ENCODE results near the gene NELFB. TPM values are rescaled to one million over a fixed set of nuclear protein-coding genes. Genes with fewer than 3 reads are reported as not detected.

NELFB gene
- total and polyA plus RNA-seq, 4 donors: 30.4 to 56.2 (median 44.2) TPM

GRCh38 chr9:137293094-137293481 lies 38.0 kb downstream of the NELFB start:
- H3K27me3 ChIP-seq (ENCODE audit: control insufficient read depth in 3 of 3, insufficient read depth in 3 of 3, low read length in 2 of 3): peaks cover 0 to 18% (median 0%) of the 10 kb centered on the region in 3 donors
- peaks cover 0 to 21% (median 12%) of the 10 kb centered on the region in 5 donors for H3K4me1 ChIP-seq (ENCODE audit: control insufficient read depth in 5 of 5, insufficient read depth in 5 of 5, low read length in 5 of 5)
- H3K9ac ChIP-seq (ENCODE audit: insufficient read depth in 1 of 2, low read length in 2 of 2): no peak overlapping the region
- H3K36me3 ChIP-seq (ENCODE audit: control insufficient read depth in 4 of 4, insufficient read depth in 4 of 4, low read length in 4 of 4): no peaks in the 10 kb centered on the region
- H3K27ac ChIP-seq (ENCODE audit: low read depth in 1 of 2, low read length in 1 of 2): peak overlapping the region in 1 of 2 donors; percentile 60
- DNase-seq (no peak), ATAC-seq (ENCODE audit: insufficient read depth, low FRiP score) (no peak)
- H3K4me3 ChIP-seq: no peak overlapping the region
- 79 to 82% methylated on average over 15 of the region's 15 CpGs for WGBS, 2 donors
- peaks cover 0 to 6% (median 0%) of the 10 kb centered on the region in 4 donors for H3K9me3 ChIP-seq (ENCODE audit: control insufficient read depth in 4 of 4, insufficient read depth in 3 of 4, low read length in 3 of 4)
- no peak for TF ChIP-seq CTCF (IDR thresholded peaks at IDR 0.05; ENCODE audit: control extremely low read depth, extremely low read depth)

GRCh38 chr9:137293482-137294090 lies 38.5 kb downstream of the NELFB start:
- DNase-seq (peak; percentile 57 to 73 (median 64)), ATAC-seq (ENCODE audit: insufficient read depth, low FRiP score) (no peak)
- peaks cover 0 to 6% (median 0%) of the 10 kb centered on the region in 4 donors for H3K9me3 ChIP-seq (ENCODE audit: control insufficient read depth in 4 of 4, insufficient read depth in 3 of 4, low read length in 3 of 4)
- no peak for TF ChIP-seq CTCF (IDR thresholded peaks at IDR 0.05; ENCODE audit: control extremely low read depth, extremely low read depth)
- H3K4me3 ChIP-seq: no peak overlapping the region
- peak overlapping the region in 1 of 2 donors; percentile 88 for H3K27ac ChIP-seq (ENCODE audit: low read depth in 1 of 2, low read length in 1 of 2)
- WGBS, 2 donors: 45 to 71% methylated on average over 29 of the region's 29 CpGs
- peaks cover 0 to 18% (median 0%) of the 10 kb centered on the region in 3 donors for H3K27me3 ChIP-seq (ENCODE audit: control insufficient read depth in 3 of 3, insufficient read depth in 3 of 3, low read length in 2 of 3)
- no peak overlapping the region for H3K9ac ChIP-seq (ENCODE audit: insufficient read depth in 1 of 2, low read length in 2 of 2)
- peaks cover 0 to 21% (median 14%) of the 10 kb centered on the region in 5 donors for H3K4me1 ChIP-seq (ENCODE audit: control insufficient read depth in 5 of 5, insufficient read depth in 5 of 5, low read length in 5 of 5)
- no peaks in the 10 kb centered on the region for H3K36me3 ChIP-seq (ENCODE audit: control insufficient read depth in 4 of 4, insufficient read depth in 4 of 4, low read length in 4 of 4)

GRCh38 chr9:137294091-137294680 lies 39.1 kb downstream of the NELFB start:
- ATAC-seq (ENCODE audit: insufficient read depth, low FRiP score) (peak; percentile 56), DNase-seq (peak; percentile 71 to 83 (median 76))
- no peaks in the 10 kb centered on the region for H3K36me3 ChIP-seq (ENCODE audit: control insufficient read depth in 4 of 4, insufficient read depth in 4 of 4, low read length in 4 of 4)
- H3K4me1 ChIP-seq (ENCODE audit: control insufficient read depth in 5 of 5, insufficient read depth in 5 of 5, low read length in 5 of 5): peaks cover 0 to 21% (median 14%) of the 10 kb centered on the region in 5 donors
- peaks cover 0 to 20% (median 0%) of the 10 kb centered on the region in 3 donors for H3K27me3 ChIP-seq (ENCODE audit: control insufficient read depth in 3 of 3, insufficient read depth in 3 of 3, low read length in 2 of 3)
- H3K4me3 ChIP-seq: no peak overlapping the region
- 24 to 26% methylated on average over 11 of the region's 11 CpGs for WGBS, 2 donors
- TF ChIP-seq CTCF (IDR thresholded peaks at IDR 0.05; ENCODE audit: control extremely low read depth, extremely low read depth): no peak
- peaks cover 0 to 6% (median 0%) of the 10 kb centered on the region in 4 donors for H3K9me3 ChIP-seq (ENCODE audit: control insufficient read depth in 4 of 4, insufficient read depth in 3 of 4, low read length in 3 of 4)
- H3K27ac ChIP-seq (ENCODE audit: low read depth in 1 of 2, low read length in 1 of 2): peak overlapping the region in 1 of 2 donors; percentile 88
- H3K9ac ChIP-seq (ENCODE audit: insufficient read depth in 1 of 2, low read length in 2 of 2): no peak overlapping the region
